ENCODE measurements around the gene AK8.

Gene AK8

GRCh38 chr9:132804576-132805295, 73.3 kb downstream of the AK8 start:
- WGBS: 76% methylated on average over 20 of the region's 20 CpGs
- H3K9me3 ChIP-seq (ENCODE audit: control insufficient read depth, low read length): no peaks in the 10 kb centered on the region
- no peak overlapping the region for H3K27ac ChIP-seq (ENCODE audit: low read length, poor library complexity, severe bottlenecking)
- no peak overlapping the region for H3K23ac ChIP-seq (ENCODE audit: low read length in 2 of 2)
- no peak overlapping the region for H2AFZ ChIP-seq (ENCODE audit: low read depth, low read length)
- no peak overlapping the region for H3K18ac ChIP-seq (ENCODE audit: low read depth in 1 of 2, low read length in 2 of 2)
- H2AK5ac ChIP-seq (ENCODE audit: low read length, severe bottlenecking): no peak overlapping the region
- no peak overlapping the region for H3K4me2 ChIP-seq (ENCODE audit: low read length, poor library complexity, severe bottlenecking)
- H2BK15ac ChIP-seq (ENCODE audit: low read depth, poor library complexity, severe bottlenecking): no peak overlapping the region
- no peak overlapping the region for H3K4ac ChIP-seq (ENCODE audit: low read depth in 1 of 2, low read length in 2 of 2)
- H4K91ac ChIP-seq (ENCODE audit: low read length): no peak overlapping the region
- no peak overlapping the region for H3K9ac ChIP-seq (ENCODE audit: low read length)
- peaks cover 49 to 74% of the 10 kb centered on the region in 2 experiments for H3K27me3 ChIP-seq (ENCODE audit: control insufficient read depth in 1 of 2, insufficient read depth in 1 of 2, low read length in 2 of 2)
- H3K4me1 ChIP-seq (ENCODE audit: control insufficient read depth, insufficient read depth, low read depth, low read length): peaks cover 13% of the 10 kb centered on the region
- H2BK5ac ChIP-seq (ENCODE audit: low read depth, low read length, poor library complexity, severe bottlenecking): no peak overlapping the region
- H3K79me1 ChIP-seq (replicated peaks; ENCODE audit: low read length, poor library complexity, severe bottlenecking): no peaks in the 10 kb centered on the region
- H4K8ac ChIP-seq (ENCODE audit: low read length): no peak overlapping the region
- no peak overlapping the region for H2BK120ac ChIP-seq (ENCODE audit: low read depth, low read length)
- H3K14ac ChIP-seq (ENCODE audit: low read length in 2 of 2): no peak overlapping the region
- H3K4me3 ChIP-seq (ENCODE audit: insufficient read depth in 1 of 2, low read depth in 1 of 2, low read length in 2 of 2): no peak overlapping the region
- no peaks in the 10 kb centered on the region for H3K36me3 ChIP-seq (ENCODE audit: control insufficient read depth in 1 of 2, insufficient read depth in 2 of 2, low read depth in 1 of 2, low read length in 2 of 2)
- H2BK12ac ChIP-seq (ENCODE audit: low read length in 2 of 2): no peak overlapping the region
- DNase-seq: no peak

GRCh38 chr9:132802121-132802795, 75.8 kb downstream of the AK8 start:
- H4K8ac ChIP-seq (ENCODE audit: low read length): no peak overlapping the region
- H2AK5ac ChIP-seq (ENCODE audit: low read length, severe bottlenecking): no peak overlapping the region
- H3K14ac ChIP-seq (ENCODE audit: low read length in 2 of 2): no peak overlapping the region
- no peak overlapping the region for H2AFZ ChIP-seq (ENCODE audit: low read depth, low read length)
- no peak overlapping the region for H2BK5ac ChIP-seq (ENCODE audit: low read depth, low read length, poor library complexity, severe bottlenecking)
- peaks cover 47 to 66% of the 10 kb centered on the region in 2 experiments for H3K27me3 ChIP-seq (ENCODE audit: control insufficient read depth in 1 of 2, insufficient read depth in 1 of 2, low read length in 2 of 2)
- no peak overlapping the region for H3K4me3 ChIP-seq (ENCODE audit: insufficient read depth in 1 of 2, low read depth in 1 of 2, low read length in 2 of 2)
- DNase-seq: no peak
- H3K18ac ChIP-seq (ENCODE audit: low read depth in 1 of 2, low read length in 2 of 2): no peak overlapping the region
- 74% methylated on average over 16 of the region's 17 CpGs for WGBS
- H3K36me3 ChIP-seq (ENCODE audit: control insufficient read depth in 1 of 2, insufficient read depth in 2 of 2, low read depth in 1 of 2, low read length in 2 of 2): no peaks in the 10 kb centered on the region
- no peaks in the 10 kb centered on the region for H3K9me3 ChIP-seq (ENCODE audit: control insufficient read depth, low read length)
- no peak overlapping the region for H3K4me2 ChIP-seq (ENCODE audit: low read length, poor library complexity, severe bottlenecking)
- H2BK15ac ChIP-seq (ENCODE audit: low read depth, poor library complexity, severe bottlenecking): no peak overlapping the region
- no peak overlapping the region for H3K9ac ChIP-seq (ENCODE audit: low read length)
- no peak overlapping the region for H4K91ac ChIP-seq (ENCODE audit: low read length)
- H2BK12ac ChIP-seq (ENCODE audit: low read length in 2 of 2): no peak overlapping the region
- no peak overlapping the region for H3K4ac ChIP-seq (ENCODE audit: low read depth in 1 of 2, low read length in 2 of 2)
- no peaks in the 10 kb centered on the region for H3K79me1 ChIP-seq (replicated peaks; ENCODE audit: low read length, poor library complexity, severe bottlenecking)
- no peak overlapping the region for H3K27ac ChIP-seq (ENCODE audit: low read length, poor library complexity, severe bottlenecking)
- no peak overlapping the region for H3K23ac ChIP-seq (ENCODE audit: low read length in 2 of 2)
- no peak overlapping the region for H2BK120ac ChIP-seq (ENCODE audit: low read depth, low read length)
- peaks cover 14% of the 10 kb centered on the region for H3K4me1 ChIP-seq (ENCODE audit: control insufficient read depth, insufficient read depth, low read depth, low read length)

GRCh38 chr9:132801659-132802058, 76.4 kb downstream of the AK8 start:
- Histone ChIP-seq H3K18ac (ENCODE audit: low read depth in 1 of 2, low read length in 2 of 2) (no peak overlapping the region), H2AK5ac (ENCODE audit: low read length, severe bottlenecking) (no peak overlapping the region), H3K4me1 (ENCODE audit: control insufficient read depth, insufficient read depth, low read depth, low read length) (peaks cover 11% of the 10 kb centered on the region), H4K8ac (ENCODE audit: low read length) (no peak overlapping the region), H3K79me1 (replicated peaks; ENCODE audit: low read length, poor library complexity, severe bottlenecking) (no peaks in the 10 kb centered on the region), H3K9ac (ENCODE audit: low read length) (no peak overlapping the region), H3K23ac (ENCODE audit: low read length in 2 of 2) (no peak overlapping the region), H3K27me3 (ENCODE audit: control insufficient read depth in 1 of 2, insufficient read depth in 1 of 2, low read length in 2 of 2) (peaks cover 47 to 65% of the 10 kb centered on the region in 2 experiments), H2AFZ (ENCODE audit: low read depth, low read length) (no peak overlapping the region), H3K36me3 (ENCODE audit: control insufficient read depth in 1 of 2, insufficient read depth in 2 of 2, low read depth in 1 of 2, low read length in 2 of 2) (no peaks in the 10 kb centered on the region), H3K4ac (ENCODE audit: low read depth in 1 of 2, low read length in 2 of 2) (no peak overlapping the region), H2BK120ac (ENCODE audit: low read depth, low read length) (no peak overlapping the region), H3K27ac (ENCODE audit: low read length, poor library complexity, severe bottlenecking) (no peak overlapping the region), H3K14ac (ENCODE audit: low read length in 2 of 2) (no peak overlapping the region), H4K91ac (ENCODE audit: low read length) (no peak overlapping the region), H2BK12ac (ENCODE audit: low read length in 2 of 2) (no peak overlapping the region), H3K4me2 (ENCODE audit: low read length, poor library complexity, severe bottlenecking) (no peak overlapping the region), H2BK15ac (ENCODE audit: low read depth, poor library complexity, severe bottlenecking) (no peak overlapping the region), H3K4me3 (ENCODE audit: insufficient read depth in 1 of 2, low read depth in 1 of 2, low read length in 2 of 2) (no peak overlapping the region), H2BK5ac (ENCODE audit: low read depth, low read length, poor library complexity, severe bottlenecking) (no peak overlapping the region), H3K9me3 (ENCODE audit: control insufficient read depth, low read length) (no peaks in the 10 kb centered on the region)
- 81% methylated on average over 4 of the region's 4 CpGs for WGBS
- no peak for DNase-seq

GRCh38 chr9:132800038-132800648, 77.9 kb downstream of the AK8 start:
- H3K14ac ChIP-seq (ENCODE audit: low read length in 2 of 2): peak overlapping the region in 1 of 2 experiments; percentile 53
- H4K91ac ChIP-seq (ENCODE audit: low read length): no peak overlapping the region
- H4K8ac ChIP-seq (ENCODE audit: low read length): no peak overlapping the region
- no peak overlapping the region for H3K4ac ChIP-seq (ENCODE audit: low read depth in 1 of 2, low read length in 2 of 2)
- H2BK5ac ChIP-seq (ENCODE audit: low read depth, low read length, poor library complexity, severe bottlenecking): no peak overlapping the region
- WGBS: 28% methylated on average over 22 of the region's 22 CpGs
- H3K27me3 ChIP-seq (ENCODE audit: control insufficient read depth in 1 of 2, insufficient read depth in 1 of 2, low read length in 2 of 2): peaks cover 39 to 58% of the 10 kb centered on the region in 2 experiments
- H2AFZ ChIP-seq (ENCODE audit: low read depth, low read length): no peak overlapping the region
- no peaks in the 10 kb centered on the region for H3K79me1 ChIP-seq (replicated peaks; ENCODE audit: low read length, poor library complexity, severe bottlenecking)
- H2BK120ac ChIP-seq (ENCODE audit: low read depth, low read length): no peak overlapping the region
- H3K4me1 ChIP-seq (ENCODE audit: control insufficient read depth, insufficient read depth, low read depth, low read length): peaks cover 9% of the 10 kb centered on the region
- H2AK5ac ChIP-seq (ENCODE audit: low read length, severe bottlenecking): no peak overlapping the region
- no peak overlapping the region for H3K18ac ChIP-seq (ENCODE audit: low read depth in 1 of 2, low read length in 2 of 2)
- no peak overlapping the region for H3K27ac ChIP-seq (ENCODE audit: low read length, poor library complexity, severe bottlenecking)
- H3K9ac ChIP-seq (ENCODE audit: low read length): peak overlapping the region; percentile 45
- DNase-seq: peak; percentile 76
- H2BK15ac ChIP-seq (ENCODE audit: low read depth, poor library complexity, severe bottlenecking): no peak overlapping the region
- H3K9me3 ChIP-seq (ENCODE audit: control insufficient read depth, low read length): no peaks in the 10 kb centered on the region
- no peak overlapping the region for H3K4me3 ChIP-seq (ENCODE audit: insufficient read depth in 1 of 2, low read depth in 1 of 2, low read length in 2 of 2)
- no peak overlapping the region for H2BK12ac ChIP-seq (ENCODE audit: low read length in 2 of 2)
- no peak overlapping the region for H3K23ac ChIP-seq (ENCODE audit: low read length in 2 of 2)
- H3K36me3 ChIP-seq (ENCODE audit: control insufficient read depth in 1 of 2, insufficient read depth in 2 of 2, low read depth in 1 of 2, low read length in 2 of 2): no peaks in the 10 kb centered on the region
- no peak overlapping the region for H3K4me2 ChIP-seq (ENCODE audit: low read length, poor library complexity, severe bottlenecking)
